Keratinocyte (primary cell): ENCODE results near the gene BCL11B.
A peak's percentile ranks its signal among the peaks of the same experiment; 100 is the strongest.

Source experiments
- EZH2 ChIP-seq: IDR thresholded peaks from one replicate; pipeline ENCODE4 v1.6.1; 2012; ENCODE audit warnings: inconsistent platforms, mild to moderate bottlenecking, low read length, moderate library complexity
- TF ChIP-seq, protein P1 (sequence below), 3 experiments: IDR thresholded peaks in 1 of 3; conservative IDR thresholded peaks in 1 of 3; optimal IDR thresholded peaks in 1 of 3; 2 replicates in 2 of 3; 3 replicates in 1 of 3; pipeline versions ENCODE3 to v1.5.1; 2011; ENCODE audit warnings: low read length in 3 of 3, mild to moderate bottlenecking in 3 of 3, moderate library complexity in 2 of 3, control low read depth in 1 of 3, inconsistent platforms in 1 of 3; ENCODE audit not compliant: insufficient read depth in 2 of 3; ENCODE audit errors: extremely low read depth in 1 of 3

DNA sequence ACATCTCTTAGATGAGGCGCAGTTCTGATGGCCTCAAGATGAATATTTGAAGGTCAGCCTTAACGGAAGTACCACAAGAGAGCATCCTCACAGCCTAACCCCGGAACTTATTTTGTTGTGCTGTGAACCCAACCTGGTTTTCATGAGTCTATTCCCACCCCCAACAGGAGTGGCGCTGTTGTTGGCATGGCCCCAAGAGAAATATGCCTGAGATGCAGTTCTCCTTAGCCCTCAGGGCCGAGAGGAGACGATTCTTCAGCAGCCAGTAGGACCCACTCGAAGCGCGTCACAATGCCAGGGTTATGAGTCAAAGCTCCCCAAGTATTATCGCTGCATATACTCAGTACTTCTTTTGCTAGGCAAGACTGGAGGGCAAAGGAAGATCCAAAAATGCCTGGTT is 24.5 kb upstream of the BCL11B start:
- TF ChIP-seq, protein P1, sequence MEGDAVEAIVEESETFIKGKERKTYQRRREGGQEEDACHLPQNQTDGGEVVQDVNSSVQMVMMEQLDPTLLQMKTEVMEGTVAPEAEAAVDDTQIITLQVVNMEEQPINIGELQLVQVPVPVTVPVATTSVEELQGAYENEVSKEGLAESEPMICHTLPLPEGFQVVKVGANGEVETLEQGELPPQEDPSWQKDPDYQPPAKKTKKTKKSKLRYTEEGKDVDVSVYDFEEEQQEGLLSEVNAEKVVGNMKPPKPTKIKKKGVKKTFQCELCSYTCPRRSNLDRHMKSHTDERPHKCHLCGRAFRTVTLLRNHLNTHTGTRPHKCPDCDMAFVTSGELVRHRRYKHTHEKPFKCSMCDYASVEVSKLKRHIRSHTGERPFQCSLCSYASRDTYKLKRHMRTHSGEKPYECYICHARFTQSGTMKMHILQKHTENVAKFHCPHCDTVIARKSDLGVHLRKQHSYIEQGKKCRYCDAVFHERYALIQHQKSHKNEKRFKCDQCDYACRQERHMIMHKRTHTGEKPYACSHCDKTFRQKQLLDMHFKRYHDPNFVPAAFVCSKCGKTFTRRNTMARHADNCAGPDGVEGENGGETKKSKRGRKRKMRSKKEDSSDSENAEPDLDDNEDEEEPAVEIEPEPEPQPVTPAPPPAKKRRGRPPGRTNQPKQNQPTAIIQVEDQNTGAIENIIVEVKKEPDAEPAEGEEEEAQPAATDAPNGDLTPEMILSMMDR (optimal IDR thresholded peaks at IDR 0.05 in 1 of 3, IDR thresholded peaks at IDR 0.05 in 1 of 3, conservative IDR thresholded peaks at IDR 0.05 in 1 of 3; ENCODE audit: extremely low read depth in 1 of 3, insufficient read depth in 2 of 3, low read length in 3 of 3) = peak in 1 of 3 experiments; percentile 21
- no peak for TF ChIP-seq EZH2
